ENCODE results near the gene DSCAML1.

DSCAML1 gene

GRCh38 chr11:117520201-117520600 is 276.8 kb downstream of the DSCAML1 start:
- TF ChIP-seq CTCF (IDR thresholded peaks at IDR 0.05; ENCODE audit: control insufficient read depth, extremely low read depth, insufficient read depth): no peak
- DNase-seq (ENCODE audit: low read depth): no peak
- no peak overlapping the region for H3K4me3 ChIP-seq (ENCODE audit: low read depth, low read length)

GRCh38 chr11:117519590-117519989 is 277.4 kb downstream of the DSCAML1 start:
- DNase-seq (ENCODE audit: low read depth): no peak
- no peak overlapping the region for H3K4me3 ChIP-seq (ENCODE audit: low read depth, low read length)
- TF ChIP-seq CTCF (IDR thresholded peaks at IDR 0.05; ENCODE audit: control insufficient read depth, extremely low read depth, insufficient read depth): no peak

- no peak for DNase-seq (ENCODE audit: low read depth)
- no peak overlapping the region for H3K4me3 ChIP-seq (ENCODE audit: low read depth, low read length)
- TF ChIP-seq CTCF (IDR thresholded peaks at IDR 0.05; ENCODE audit: control insufficient read depth, extremely low read depth, insufficient read depth): no peak
Observed at GRCh38 chr11:117519170-117519569, 277.8 kb downstream of the DSCAML1 start.

- no peak for DNase-seq (ENCODE audit: low read depth)
- no peak for TF ChIP-seq CTCF (IDR thresholded peaks at IDR 0.05; ENCODE audit: control insufficient read depth, extremely low read depth, insufficient read depth)
- H3K4me3 ChIP-seq (ENCODE audit: low read depth, low read length): no peak overlapping the region
Observed at GRCh38 chr11:117518455-117518854, 278.6 kb downstream of the DSCAML1 start.

- no peak for TF ChIP-seq CTCF (IDR thresholded peaks at IDR 0.05; ENCODE audit: control insufficient read depth, extremely low read depth, insufficient read depth)
- no peak overlapping the region for H3K4me3 ChIP-seq (ENCODE audit: low read depth, low read length)
- no peak for DNase-seq (ENCODE audit: low read depth)
Observed at GRCh38 chr11:117517097-117517496, 279.9 kb downstream of the DSCAML1 start.

GRCh38 chr11:117515892-117516787 is 280.9 kb downstream of the DSCAML1 start:
- no peak overlapping the region for H3K4me3 ChIP-seq (ENCODE audit: low read depth, low read length)
- TF ChIP-seq CTCF (IDR thresholded peaks at IDR 0.05; ENCODE audit: control insufficient read depth, extremely low read depth, insufficient read depth): no peak
- DNase-seq (ENCODE audit: low read depth): no peak

- TF ChIP-seq CTCF (IDR thresholded peaks at IDR 0.05; ENCODE audit: control insufficient read depth, extremely low read depth, insufficient read depth): no peak
- no peak for DNase-seq (ENCODE audit: low read depth)
- H3K4me3 ChIP-seq (ENCODE audit: low read depth, low read length): no peak overlapping the region
Observed at GRCh38 chr11:117514256-117514655, 282.8 kb downstream of the DSCAML1 start.
